Activated naive CD8-positive, alpha-beta T cell treated with anti-CD3 and anti-CD28 coated beads for 36 hours (primary cell): ENCODE data around the gene RBP4. TPM values are rescaled to one million over a fixed set of nuclear protein-coding genes. Genes with fewer than 3 reads are reported as not detected.
"Not testable (repeated sequence)": the region's sequence is repeated elsewhere in the genome, so short reads cannot be mapped to it uniquely, and the experiment has no call there.

Source experiments
- DNase-seq: peaks from one replicate; pipeline ENCODE4 v3.0.0; 2021
- H3K27ac Mint-ChIP-seq: one replicate; pipeline ENCODE4 v1.8.0; 2022; ENCODE audit warnings: mild to moderate bottlenecking, moderate library complexity, mixed read lengths
- H3K27me3 Mint-ChIP-seq: one replicate; pipeline ENCODE4 v1.8.0; 2022; ENCODE audit warnings: mild to moderate bottlenecking, mixed read lengths
- H3K36me3 Mint-ChIP-seq: one replicate; pipeline ENCODE4 v1.8.0; 2021; ENCODE audit warnings: mild to moderate bottlenecking, mixed read lengths
- H3K4me1 Mint-ChIP-seq: one replicate; pipeline ENCODE4 v1.8.0; 2021; ENCODE audit warnings: mixed read lengths
- H3K4me3 Mint-ChIP-seq: one replicate; pipeline ENCODE4 v1.8.0; 2022; ENCODE audit warnings: mild to moderate bottlenecking, moderate library complexity, mixed read lengths
- H3K9me3 Mint-ChIP-seq: one replicate; pipeline ENCODE4 v1.8.0; 2022; ENCODE audit warnings: mixed read lengths
- total RNA-seq, 2 experiments: library from RNA; stranded (reverse); gene quantifications; one replicate each; pipeline ENCODE4 v1.2.3, GENCODE V29; 2021

The RBP4 gene
- total RNA-seq, 2 experiments from 2014 or later = not detected

GRCh38 chr10:93560541-93560940, 40.5 kb downstream of the RBP4 start:
- H3K9me3 Mint-ChIP-seq = no peaks in the 10 kb centered on the region
- no peak for DNase-seq
- peaks cover 12% of the 10 kb centered on the region for H3K27me3 Mint-ChIP-seq
- H3K27ac Mint-ChIP-seq = no peak overlapping the region
- H3K4me3 Mint-ChIP-seq = no peak overlapping the region
- no peaks in the 10 kb centered on the region for H3K36me3 Mint-ChIP-seq
- no peaks in the 10 kb centered on the region for H3K4me1 Mint-ChIP-seq

- DNase-seq = no peak
- Mint-ChIP-seq H3K4me1 (no peaks in the 10 kb centered on the region), H3K9me3 (no peaks in the 10 kb centered on the region), H3K27ac (no peak overlapping the region), H3K36me3 (no peaks in the 10 kb centered on the region), H3K27me3 (peaks cover 12% of the 10 kb centered on the region), H3K4me3 (no peak overlapping the region)
Measured at GRCh38 chr10:93559490-93559889, 41.5 kb downstream of the RBP4 start.

- no peaks in the 10 kb centered on the region for H3K36me3 Mint-ChIP-seq
- H3K9me3 Mint-ChIP-seq = no peaks in the 10 kb centered on the region
- peaks cover 12% of the 10 kb centered on the region for H3K27me3 Mint-ChIP-seq
- no peaks in the 10 kb centered on the region for H3K4me1 Mint-ChIP-seq
- DNase-seq = peak; percentile 38
- H3K4me3 Mint-ChIP-seq = no peak overlapping the region
- no peak overlapping the region for H3K27ac Mint-ChIP-seq
Measured at GRCh38 chr10:93554760-93555432, 46.1 kb downstream of the RBP4 start.

GRCh38 chr10:93554316-93554663, 46.7 kb downstream of the RBP4 start:
- H3K36me3 Mint-ChIP-seq = no peaks in the 10 kb centered on the region
- no peaks in the 10 kb centered on the region for H3K4me1 Mint-ChIP-seq
- H3K27ac Mint-ChIP-seq = no peak overlapping the region
- H3K9me3 Mint-ChIP-seq = no peaks in the 10 kb centered on the region
- DNase-seq = no peak
- peaks cover 12% of the 10 kb centered on the region for H3K27me3 Mint-ChIP-seq
- no peak overlapping the region for H3K4me3 Mint-ChIP-seq

DNA sequence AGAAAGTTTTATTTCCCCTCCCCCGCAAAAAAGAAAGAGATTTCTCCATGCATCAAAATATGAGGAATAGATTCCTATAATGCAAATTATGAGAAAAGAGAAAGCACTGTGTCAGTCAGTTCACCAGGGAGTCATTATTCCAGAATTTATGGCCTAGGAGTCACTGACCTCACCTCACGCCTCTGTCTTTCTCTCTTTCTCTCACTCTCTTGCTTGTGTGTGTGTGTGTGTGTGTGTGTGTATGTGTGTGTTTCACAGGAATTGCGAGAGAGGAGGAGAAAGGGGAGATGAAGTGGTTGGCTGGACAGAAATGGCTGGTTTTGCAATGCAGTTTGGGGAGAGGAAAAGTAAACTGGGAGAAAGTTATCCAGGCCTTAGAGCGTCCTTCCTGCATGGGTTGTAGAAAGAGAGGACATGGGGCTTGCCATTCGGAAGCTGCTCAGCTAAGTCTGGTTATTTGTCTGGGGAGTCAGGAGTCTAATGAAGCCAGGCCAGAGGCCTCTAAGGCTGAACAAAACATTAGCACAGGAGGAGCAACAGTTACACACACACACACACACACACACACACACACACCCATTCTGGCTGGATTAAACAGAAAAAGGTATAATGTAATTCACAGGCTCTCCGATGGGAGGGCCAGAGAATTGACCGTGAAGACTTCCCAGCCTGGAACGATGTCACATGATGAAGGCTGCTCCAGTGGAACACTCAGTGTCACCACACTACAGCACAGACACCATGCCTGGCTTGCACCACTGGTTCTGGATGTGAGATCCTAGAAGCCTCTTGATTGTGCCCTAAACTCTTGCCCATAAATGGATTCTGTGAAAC, 47.3 kb downstream of the RBP4 start:
- no peaks in the 10 kb centered on the region for H3K4me1 Mint-ChIP-seq
- H3K27me3 Mint-ChIP-seq = peaks cover 12% of the 10 kb centered on the region
- no peak overlapping the region for H3K4me3 Mint-ChIP-seq
- H3K36me3 Mint-ChIP-seq = no peaks in the 10 kb centered on the region
- H3K9me3 Mint-ChIP-seq = no peaks in the 10 kb centered on the region
- no peak overlapping the region for H3K27ac Mint-ChIP-seq
- DNase-seq = no peak

GRCh38 chr10:93552780-93553179, 48.3 kb downstream of the RBP4 start:
- H3K27ac Mint-ChIP-seq = no peak overlapping the region
- H3K9me3 Mint-ChIP-seq = no peaks in the 10 kb centered on the region
- H3K4me3 Mint-ChIP-seq = no peak overlapping the region
- H3K27me3 Mint-ChIP-seq = peaks cover 12% of the 10 kb centered on the region
- no peaks in the 10 kb centered on the region for H3K36me3 Mint-ChIP-seq
- H3K4me1 Mint-ChIP-seq = no peaks in the 10 kb centered on the region
- no peak for DNase-seq

DNA sequence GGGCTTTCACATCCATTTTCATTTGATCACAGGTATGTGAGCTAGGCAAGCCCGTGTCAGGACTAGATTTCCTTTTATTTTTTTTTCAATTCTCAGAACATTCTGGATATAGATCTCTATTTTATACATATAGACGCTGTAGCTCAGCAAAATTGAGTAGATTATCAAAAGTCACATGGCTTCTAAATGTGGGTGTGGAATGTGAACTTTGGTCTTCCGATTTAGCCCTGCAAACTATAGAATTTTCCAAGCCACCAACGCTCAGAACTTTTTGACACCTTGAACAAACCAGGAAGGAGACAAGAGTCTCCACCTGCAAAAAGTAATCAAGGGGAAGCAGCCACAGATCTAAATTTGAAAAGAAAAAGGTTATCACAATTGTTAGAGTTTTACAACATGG, 50.4 kb downstream of the RBP4 start:
- Mint-ChIP-seq H3K4me1 (no peaks in the 10 kb centered on the region), H3K9me3 (no peaks in the 10 kb centered on the region), H3K27me3 (peaks cover 13% of the 10 kb centered on the region), H3K27ac (no peak overlapping the region), H3K4me3 (no peak overlapping the region), H3K36me3 (no peaks in the 10 kb centered on the region)
- no peak for DNase-seq

DNA sequence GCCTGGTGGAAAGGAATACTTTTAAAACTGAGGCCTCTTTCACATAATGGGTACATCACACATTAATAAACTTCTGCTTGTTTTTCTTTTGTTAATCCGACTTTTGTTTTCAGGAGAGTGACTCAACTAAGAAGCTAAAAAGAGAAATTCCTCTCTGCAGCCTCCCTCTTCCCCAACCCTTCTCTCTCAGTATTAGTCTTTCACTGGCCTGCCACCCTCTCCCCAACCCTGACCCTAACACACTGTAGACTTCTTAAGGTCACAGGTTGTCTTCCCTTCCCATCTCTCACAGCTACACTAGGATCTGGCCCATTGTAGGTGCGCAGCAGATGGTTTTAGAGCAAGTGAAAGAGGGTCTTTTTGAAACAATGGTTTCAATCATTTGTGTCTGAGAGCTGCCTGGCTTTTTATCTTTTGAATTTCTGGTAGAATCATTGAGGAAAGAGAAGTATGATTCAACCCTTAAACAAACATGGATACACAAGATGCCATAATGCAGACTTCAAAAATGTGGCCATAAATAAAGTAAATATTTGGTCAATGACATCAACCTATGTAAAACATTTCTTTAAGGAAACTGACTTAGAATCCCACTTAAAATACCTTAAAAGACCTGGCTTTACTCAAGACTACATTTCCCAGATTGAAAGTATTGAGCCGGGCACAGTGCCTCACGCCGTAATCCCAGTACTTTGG, 52.5 kb downstream of the RBP4 start:
- Mint-ChIP-seq H3K9me3 (no peaks in the 10 kb centered on the region), H3K36me3 (no peaks in the 10 kb centered on the region), H3K27ac (no peak overlapping the region), H3K4me1 (no peaks in the 10 kb centered on the region), H3K4me3 (no peak overlapping the region), H3K27me3 (peaks cover 5% of the 10 kb centered on the region)
- no peak for DNase-seq

GRCh38 chr10:93547522-93547921, 53.5 kb downstream of the RBP4 start:
- H3K4me3 Mint-ChIP-seq = no peak overlapping the region
- H3K9me3 Mint-ChIP-seq = no peaks in the 10 kb centered on the region
- peaks cover 5% of the 10 kb centered on the region for H3K27me3 Mint-ChIP-seq
- no peak for DNase-seq
- no peaks in the 10 kb centered on the region for H3K36me3 Mint-ChIP-seq
- H3K4me1 Mint-ChIP-seq = no peaks in the 10 kb centered on the region
- H3K27ac Mint-ChIP-seq = no peak overlapping the region

GRCh38 chr10:93546995-93547394, 54.0 kb downstream of the RBP4 start:
- DNase-seq, H3K4me3 Mint-ChIP-seq, H3K36me3 Mint-ChIP-seq, H3K9me3 Mint-ChIP-seq, H3K4me1 Mint-ChIP-seq, H3K27ac Mint-ChIP-seq, H3K27me3 Mint-ChIP-seq: not testable (repeated sequence)

DNA sequence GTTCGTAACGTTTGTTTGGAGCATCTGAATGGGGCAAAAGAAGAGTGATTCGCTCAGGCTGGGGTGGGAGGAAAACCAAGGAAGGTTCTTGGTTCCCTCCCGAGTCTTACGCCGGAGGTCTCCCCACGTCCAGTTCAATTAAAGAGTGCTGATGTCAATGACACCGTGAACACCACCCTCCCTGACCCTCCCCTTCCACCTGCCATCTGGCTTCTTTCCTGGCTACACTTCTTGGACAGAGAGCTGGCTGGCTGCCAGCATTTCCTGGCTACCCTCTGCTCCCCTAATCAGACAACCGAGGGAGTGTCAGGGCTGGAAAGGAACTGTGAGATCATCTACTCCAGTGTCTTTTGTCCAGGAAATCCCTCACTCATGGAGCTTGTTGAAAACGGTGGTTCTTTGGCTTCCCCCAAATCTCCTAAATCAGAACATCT, 58.7 kb downstream of the RBP4 start:
- Mint-ChIP-seq H3K27ac (no peak overlapping the region), H3K4me1 (no peaks in the 10 kb centered on the region), H3K36me3 (no peaks in the 10 kb centered on the region)

More for the DNA sequence above, 58.7 kb downstream of the RBP4 start:
- DNase-seq = no peak
- Mint-ChIP-seq H3K9me3 (no peaks in the 10 kb centered on the region), H3K4me3 (no peak overlapping the region), H3K27me3 (peaks cover 13% of the 10 kb centered on the region)

Other genes with a start within 250 kb of the RBP4 start
- gene MYOF, start 118.9 kb downstream of the RBP4 start, total RNA-seq = 10 to 100 TPM; 22.1 to 22.8 TPM
- 10 to 100 TPM; 47.6 to 52.0 TPM for gene CEP55, start 104.6 kb downstream of the RBP4 start, total RNA-seq
- not detected for gene FFAR4, start 34.6 kb downstream of the RBP4 start, total RNA-seq
- not detected for gene PDE6C, start 11.3 kb upstream of the RBP4 start, total RNA-seq
- 10 to 100 TPM; 13.9 to 15.9 TPM for gene FRA10AC1, start 101.4 kb upstream of the RBP4 start, total RNA-seq
- gene LGI1, start 156.7 kb upstream of the RBP4 start, total RNA-seq = not detected